Measurements from ENCODE around the gene WDFY4.

GRCh38 chr10:48692748-48693147 lies 8.1 kb downstream of the WDFY4 start:
- TF ChIP-seq ZC3H10 (CRISPR knock-in tag; IDR thresholded peaks at IDR 0.05) (no peak), ZNF565 (CRISPR knock-in tag; conservative IDR thresholded peaks at IDR 0.05; ENCODE audit: low read depth) (no peak), OSR1 (CRISPR knock-in tag; IDR thresholded peaks at IDR 0.05) (no peak), RARB (CRISPR knock-in tag; IDR thresholded peaks at IDR 0.05) (no peak), ZFP3 (CRISPR knock-in tag; IDR thresholded peaks at IDR 0.05) (no peak), ESRRG (CRISPR knock-in tag; IDR thresholded peaks at IDR 0.05) (no peak), ZFP30 (CRISPR knock-in tag; IDR thresholded peaks at IDR 0.05) (no peak), CREB5 (CRISPR knock-in tag; IDR thresholded peaks at IDR 0.05; ENCODE audit: low read depth) (no peak), PPARA (CRISPR knock-in tag; IDR thresholded peaks at IDR 0.05; ENCODE audit: borderline replicate concordance) (no peak), ZNF8 (CRISPR knock-in tag; IDR thresholded peaks at IDR 0.05) (no peak)
- TF ChIP-seq, protein P1, sequence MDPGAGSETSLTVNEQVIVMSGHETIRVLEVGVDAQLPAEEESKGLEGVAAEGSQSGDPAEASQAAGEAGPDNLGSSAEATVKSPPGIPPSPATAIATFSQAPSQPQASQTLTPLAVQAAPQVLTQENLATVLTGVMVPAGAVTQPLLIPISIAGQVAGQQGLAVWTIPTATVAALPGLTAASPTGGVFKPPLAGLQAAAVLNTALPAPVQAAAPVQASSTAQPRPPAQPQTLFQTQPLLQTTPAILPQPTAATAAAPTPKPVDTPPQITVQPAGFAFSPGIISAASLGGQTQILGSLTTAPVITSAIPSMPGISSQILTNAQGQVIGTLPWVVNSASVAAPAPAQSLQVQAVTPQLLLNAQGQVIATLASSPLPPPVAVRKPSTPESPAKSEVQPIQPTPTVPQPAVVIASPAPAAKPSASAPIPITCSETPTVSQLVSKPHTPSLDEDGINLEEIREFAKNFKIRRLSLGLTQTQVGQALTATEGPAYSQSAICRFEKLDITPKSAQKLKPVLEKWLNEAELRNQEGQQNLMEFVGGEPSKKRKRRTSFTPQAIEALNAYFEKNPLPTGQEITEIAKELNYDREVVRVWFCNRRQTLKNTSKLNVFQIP (CRISPR knock-in tag; IDR thresholded peaks at IDR 0.05; ENCODE audit: borderline replicate concordance, low read depth) = no peak
- TF ChIP-seq, protein P2, sequence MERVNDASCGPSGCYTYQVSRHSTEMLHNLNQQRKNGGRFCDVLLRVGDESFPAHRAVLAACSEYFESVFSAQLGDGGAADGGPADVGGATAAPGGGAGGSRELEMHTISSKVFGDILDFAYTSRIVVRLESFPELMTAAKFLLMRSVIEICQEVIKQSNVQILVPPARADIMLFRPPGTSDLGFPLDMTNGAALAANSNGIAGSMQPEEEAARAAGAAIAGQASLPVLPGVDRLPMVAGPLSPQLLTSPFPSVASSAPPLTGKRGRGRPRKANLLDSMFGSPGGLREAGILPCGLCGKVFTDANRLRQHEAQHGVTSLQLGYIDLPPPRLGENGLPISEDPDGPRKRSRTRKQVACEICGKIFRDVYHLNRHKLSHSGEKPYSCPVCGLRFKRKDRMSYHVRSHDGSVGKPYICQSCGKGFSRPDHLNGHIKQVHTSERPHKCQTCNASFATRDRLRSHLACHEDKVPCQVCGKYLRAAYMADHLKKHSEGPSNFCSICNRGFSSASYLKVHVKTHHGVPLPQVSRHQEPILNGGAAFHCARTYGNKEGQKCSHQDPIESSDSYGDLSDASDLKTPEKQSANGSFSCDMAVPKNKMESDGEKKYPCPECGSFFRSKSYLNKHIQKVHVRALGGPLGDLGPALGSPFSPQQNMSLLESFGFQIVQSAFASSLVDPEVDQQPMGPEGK (CRISPR knock-in tag; IDR thresholded peaks at IDR 0.05; ENCODE audit: borderline replicate concordance) = no peak
